Mucosa of stomach (tissue), 1 donor: ENCODE results near the gene NUP85.

Source experiments
- H3K27me3 ChIP-seq: one replicate; pipeline ENCODE4 v1.7.0; 2013; ENCODE audit warnings: mild to moderate bottlenecking, low read length; ENCODE audit not compliant: control insufficient read depth, insufficient read depth
- H3K36me3 ChIP-seq: one replicate; pipeline ENCODE4 v1.7.0; 2013; ENCODE audit warnings: low read length; ENCODE audit not compliant: control insufficient read depth, insufficient read depth
- H3K4me1 ChIP-seq: one replicate; pipeline ENCODE4 v1.7.0; 2013; ENCODE audit warnings: mild to moderate bottlenecking, low read length; ENCODE audit not compliant: control insufficient read depth, insufficient read depth
- H3K4me3 ChIP-seq: one replicate; pipeline ENCODE4 v1.7.0; 2013; ENCODE audit warnings: low read length
- H3K9ac ChIP-seq: one replicate; pipeline ENCODE4 v1.7.0; 2013; ENCODE audit warnings: mild to moderate bottlenecking, low read length, moderate library complexity
- H3K9me3 ChIP-seq: one replicate; pipeline ENCODE4 v1.7.0; 2013; ENCODE audit warnings: mild to moderate bottlenecking, low read length, moderate library complexity; ENCODE audit not compliant: control insufficient read depth
- donor health status: Pancreatic carcinoma.

Gene NUP85

DNA sequence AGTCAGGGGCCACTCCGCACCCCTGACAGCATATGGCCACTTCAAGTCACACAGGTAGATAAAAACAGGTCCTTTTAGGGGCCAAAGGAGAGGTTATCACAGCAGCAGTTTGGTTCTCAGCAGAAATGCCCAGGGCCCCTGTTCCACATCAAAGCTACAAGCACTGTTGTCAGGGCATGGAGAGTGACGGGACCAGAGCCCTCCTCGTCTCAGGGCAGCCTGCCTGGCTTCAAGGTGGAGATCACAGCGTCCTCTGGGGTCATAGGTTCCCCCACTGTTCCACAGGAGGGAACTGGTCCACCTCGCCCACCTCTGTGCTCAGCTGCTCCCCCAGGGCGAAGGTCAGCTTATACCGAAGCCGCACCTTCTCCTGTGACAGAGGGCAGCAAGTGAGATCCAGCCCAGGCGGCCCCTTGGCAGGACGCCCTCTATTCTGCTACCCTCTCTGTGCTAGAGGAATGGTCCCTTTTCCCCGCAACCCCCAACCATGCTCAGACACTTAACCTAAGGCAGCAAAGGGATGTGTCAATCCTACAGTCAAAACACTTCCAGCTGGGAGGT is 32.6 kb downstream of the NUP85 start:
- Histone ChIP-seq H3K9ac (no peak overlapping the region), H3K4me1 (peaks cover 5% of the 10 kb centered on the region), H3K4me3 (no peak overlapping the region), H3K9me3 (no peaks in the 10 kb centered on the region), H3K27me3 (no peaks in the 10 kb centered on the region), H3K36me3 (peaks cover 41% of the 10 kb centered on the region)

DNA sequence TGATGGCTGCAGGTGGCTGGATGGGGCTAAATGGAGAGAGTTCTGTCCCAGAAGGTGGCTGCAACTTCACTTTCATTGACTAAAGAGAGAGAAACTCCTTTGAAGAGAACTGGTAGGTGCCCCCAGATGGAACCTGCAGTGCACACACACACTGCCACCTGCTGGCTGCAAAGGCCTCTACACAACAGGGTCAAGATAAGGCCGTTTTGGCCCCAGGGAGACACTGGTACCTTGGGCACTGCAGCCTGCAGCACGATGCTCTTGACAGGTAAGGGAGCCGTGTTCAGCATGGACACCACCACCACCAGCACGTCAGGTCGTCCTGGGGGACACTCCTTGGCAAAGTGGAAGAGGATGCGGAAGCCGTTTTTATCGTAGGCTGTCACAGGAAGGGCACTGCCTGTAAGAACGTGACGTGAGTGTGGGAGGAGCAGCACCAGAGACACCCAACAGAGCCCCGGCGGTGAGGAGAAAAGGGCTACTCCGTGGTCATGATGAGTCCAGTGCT is 33.3 kb downstream of the NUP85 start:
- peaks cover 44% of the 10 kb centered on the region for H3K36me3 ChIP-seq
- no peak overlapping the region for H3K4me3 ChIP-seq
- no peaks in the 10 kb centered on the region for H3K9me3 ChIP-seq
- H3K4me1 ChIP-seq: peaks cover 5% of the 10 kb centered on the region
- no peak overlapping the region for H3K9ac ChIP-seq
- no peaks in the 10 kb centered on the region for H3K27me3 ChIP-seq

DNA sequence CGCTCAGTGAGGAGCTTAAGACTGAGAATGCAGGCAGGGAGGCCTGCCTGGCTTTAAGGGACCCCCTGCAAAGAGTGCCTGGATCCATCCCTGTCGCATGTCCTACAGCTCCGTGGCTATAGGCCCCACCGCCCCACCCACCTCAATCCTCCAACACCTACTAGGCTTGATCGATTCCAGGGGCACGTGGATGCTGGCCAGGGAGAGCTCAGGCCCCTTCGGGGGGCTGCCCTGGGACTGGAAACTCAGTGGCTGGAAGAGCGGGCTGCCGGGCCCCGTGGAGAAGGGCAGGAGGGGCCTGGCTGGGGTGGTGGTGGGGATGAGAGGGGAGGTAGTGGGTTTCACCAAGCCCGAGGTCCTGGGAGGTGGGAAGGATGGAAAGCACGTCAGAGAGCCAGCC is 33.7 kb downstream of the NUP85 start:
- H3K9me3 ChIP-seq: no peaks in the 10 kb centered on the region
- peaks cover 49% of the 10 kb centered on the region for H3K36me3 ChIP-seq
- H3K27me3 ChIP-seq: no peaks in the 10 kb centered on the region
- peaks cover 5% of the 10 kb centered on the region for H3K4me1 ChIP-seq
- H3K9ac ChIP-seq: no peak overlapping the region
- H3K4me3 ChIP-seq: no peak overlapping the region

DNA sequence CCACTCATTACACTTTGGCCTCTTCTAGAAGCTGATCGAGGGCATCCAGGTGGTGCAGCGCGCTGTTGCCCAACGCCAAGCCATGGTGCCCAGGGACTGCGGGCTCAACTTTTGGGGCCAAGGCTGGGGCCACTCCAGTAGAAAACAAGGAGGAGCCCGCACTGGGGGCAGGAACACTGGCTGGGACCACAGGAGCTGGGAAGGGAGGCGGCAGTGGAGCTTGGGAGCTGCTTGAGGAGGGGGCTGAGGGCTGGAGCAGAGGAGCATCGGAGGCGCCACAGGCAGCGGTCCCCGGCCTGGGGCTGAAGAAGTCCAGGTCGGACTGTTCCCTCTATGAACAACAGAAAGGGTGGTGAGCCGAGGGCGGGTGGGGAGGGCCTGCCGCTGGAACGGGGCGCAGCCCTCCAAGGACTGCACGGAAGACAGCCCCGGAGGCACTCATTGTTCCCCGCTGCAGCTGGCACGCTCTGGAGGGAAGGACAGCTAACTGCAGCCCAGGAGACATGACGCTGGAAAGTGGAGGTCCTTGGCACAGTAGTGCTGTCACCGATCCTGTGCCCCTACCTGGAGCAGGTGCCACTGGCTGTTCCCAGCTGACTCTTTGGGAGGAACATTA is 34.4 kb downstream of the NUP85 start:
- Histone ChIP-seq H3K4me1 (peaks cover 5% of the 10 kb centered on the region), H3K9me3 (no peaks in the 10 kb centered on the region)

DNA sequence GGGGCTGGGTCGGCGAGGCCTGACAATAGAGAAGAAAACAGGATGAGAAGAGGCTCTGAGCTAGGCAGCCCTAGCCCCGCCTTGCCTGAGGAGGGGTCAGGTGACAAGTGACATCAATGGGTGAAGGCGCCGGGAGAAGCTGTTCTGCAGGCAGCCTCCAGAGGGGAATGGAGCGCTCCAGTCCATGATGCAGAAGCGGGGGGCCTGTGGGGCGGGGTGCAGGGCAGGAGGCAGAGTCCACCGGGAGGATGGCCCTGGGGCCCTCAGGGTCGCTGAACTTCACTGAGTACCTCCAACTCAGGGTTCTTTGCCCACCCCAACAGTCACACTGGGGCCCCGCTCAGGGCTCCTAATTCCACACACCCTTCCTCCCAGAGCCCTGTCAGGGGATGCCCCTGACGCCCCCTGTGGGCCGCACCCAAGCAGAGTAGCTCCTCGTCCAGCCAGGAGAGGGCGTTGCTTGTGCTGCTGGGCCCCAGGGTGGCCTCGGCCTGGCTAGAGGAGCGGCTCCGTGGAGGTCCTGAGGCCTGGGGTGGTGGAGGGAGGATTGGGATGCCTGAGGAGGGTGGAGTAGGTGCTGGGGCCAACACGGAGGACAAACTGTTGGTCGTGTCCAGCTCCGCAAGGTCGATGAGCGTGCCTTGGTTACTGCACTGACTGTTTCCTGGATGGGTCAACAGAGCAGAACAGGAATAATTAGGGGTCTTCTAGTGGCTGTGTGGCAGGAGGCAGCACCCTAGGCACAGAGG is 35.1 kb downstream of the NUP85 start:
- Histone ChIP-seq H3K27me3 (no peaks in the 10 kb centered on the region), H3K4me1 (peaks cover 5% of the 10 kb centered on the region), H3K9ac (no peak overlapping the region), H3K36me3 (peaks cover 37% of the 10 kb centered on the region), H3K9me3 (no peaks in the 10 kb centered on the region), H3K4me3 (no peak overlapping the region)

More for the DNA sequence above, 34.4 kb downstream of the NUP85 start:
- Histone ChIP-seq H3K36me3 (peaks cover 42% of the 10 kb centered on the region), H3K9ac (no peak overlapping the region), H3K27me3 (no peaks in the 10 kb centered on the region), H3K4me3 (no peak overlapping the region)

DNA sequence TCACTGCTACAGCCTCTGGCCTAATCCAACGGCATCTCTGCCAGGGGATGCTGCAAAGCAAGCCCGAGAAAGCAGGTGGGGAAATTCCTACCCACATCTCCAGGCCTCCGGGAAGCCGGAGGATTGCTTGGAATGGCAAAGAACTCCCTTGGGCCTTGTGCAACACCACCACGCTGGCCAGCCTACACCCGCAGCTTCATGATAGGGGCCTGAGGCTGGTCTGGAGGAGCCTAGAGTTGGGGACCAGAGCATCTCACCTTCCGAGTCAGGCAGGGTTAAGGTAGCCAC is 35.6 kb downstream of the NUP85 start:
- H3K9ac ChIP-seq: no peak overlapping the region
- H3K27me3 ChIP-seq: no peaks in the 10 kb centered on the region
- peaks cover 5% of the 10 kb centered on the region for H3K4me1 ChIP-seq
- H3K4me3 ChIP-seq: no peak overlapping the region
- peaks cover 40% of the 10 kb centered on the region for H3K36me3 ChIP-seq
- no peaks in the 10 kb centered on the region for H3K9me3 ChIP-seq

DNA sequence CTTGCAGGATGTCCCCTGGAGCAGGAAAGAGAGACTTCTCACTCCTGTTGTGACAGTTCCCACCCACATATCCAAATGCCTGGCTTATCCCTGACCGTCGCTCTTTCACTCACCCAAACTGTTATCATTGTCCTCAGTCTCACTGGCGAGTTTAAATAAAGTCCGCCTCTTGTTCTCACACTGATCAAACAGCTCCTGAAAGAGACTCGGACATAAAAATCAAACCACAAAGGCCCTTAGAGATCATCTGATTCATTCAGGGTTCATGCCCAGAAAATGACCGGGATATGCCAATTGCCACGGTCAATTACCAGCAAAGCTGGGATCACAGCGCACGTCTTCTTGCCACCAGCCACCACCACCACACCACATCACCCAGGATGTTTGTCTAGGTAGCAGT is 36.0 kb downstream of the NUP85 start:
- Histone ChIP-seq H3K27me3 (no peaks in the 10 kb centered on the region), H3K4me1 (peaks cover 5% of the 10 kb centered on the region), H3K4me3 (no peak overlapping the region), H3K9me3 (no peaks in the 10 kb centered on the region), H3K36me3 (peaks cover 44% of the 10 kb centered on the region), H3K9ac (no peak overlapping the region)

DNA sequence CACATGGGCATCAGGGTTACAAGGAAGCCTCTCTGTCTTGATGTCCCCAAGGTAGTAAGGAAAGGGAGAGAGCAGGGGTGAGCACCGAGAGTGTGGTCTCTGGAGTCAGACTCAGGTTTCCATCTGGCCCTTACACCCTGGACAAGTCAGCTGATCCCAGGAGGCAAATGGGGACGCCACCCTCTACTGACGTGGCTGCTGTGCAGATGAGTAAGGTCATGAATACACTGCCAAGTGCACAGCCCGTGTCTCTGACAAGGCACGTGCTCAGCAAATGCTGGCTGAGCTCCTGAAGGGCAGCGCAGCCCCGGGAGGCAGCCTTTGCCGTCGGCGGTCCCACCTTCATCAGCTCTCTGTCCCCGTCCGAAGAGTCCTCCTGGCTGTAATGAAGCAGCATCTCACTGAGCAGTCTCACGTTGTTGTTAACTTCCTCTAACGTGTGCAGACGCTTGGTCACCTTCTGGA is 36.5 kb downstream of the NUP85 start:
- no peaks in the 10 kb centered on the region for H3K27me3 ChIP-seq
- peaks cover 5% of the 10 kb centered on the region for H3K4me1 ChIP-seq
- H3K9ac ChIP-seq: no peak overlapping the region
- no peaks in the 10 kb centered on the region for H3K9me3 ChIP-seq
- H3K36me3 ChIP-seq: peaks cover 45% of the 10 kb centered on the region
- no peak overlapping the region for H3K4me3 ChIP-seq

DNA sequence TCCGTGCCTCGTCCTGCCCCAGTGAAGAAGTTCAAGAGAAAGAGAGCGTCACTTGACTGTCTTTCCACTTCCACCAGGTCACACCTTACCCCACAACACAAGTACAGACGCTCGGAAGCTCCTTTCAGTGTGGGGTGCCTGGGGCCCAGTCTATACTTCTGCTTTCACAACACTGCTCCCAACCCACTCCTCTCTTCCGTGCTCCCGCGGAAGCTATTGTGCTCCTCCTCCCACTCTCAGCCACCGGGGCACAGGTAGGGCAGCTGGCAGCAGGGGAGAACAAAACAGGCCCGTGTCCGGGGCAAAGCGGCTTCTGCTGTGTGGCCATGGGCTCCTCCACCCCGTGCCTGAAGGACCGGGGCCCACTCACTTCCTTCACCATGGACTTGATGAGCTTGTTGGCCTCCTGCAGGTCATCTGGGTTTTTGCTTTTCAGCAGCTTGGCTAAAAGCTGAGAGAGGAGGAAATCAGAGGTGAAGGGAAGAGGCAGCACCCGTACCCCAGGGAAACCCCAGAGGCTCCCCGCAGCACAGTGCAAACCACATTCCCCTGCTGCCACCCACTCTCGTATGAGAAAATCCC is 37.1 kb downstream of the NUP85 start:
- no peak overlapping the region for H3K4me3 ChIP-seq
- no peaks in the 10 kb centered on the region for H3K27me3 ChIP-seq
- H3K4me1 ChIP-seq: peaks cover 5% of the 10 kb centered on the region
- H3K9ac ChIP-seq: no peak overlapping the region
- peaks cover 43% of the 10 kb centered on the region for H3K36me3 ChIP-seq
- H3K9me3 ChIP-seq: no peaks in the 10 kb centered on the region

DNA sequence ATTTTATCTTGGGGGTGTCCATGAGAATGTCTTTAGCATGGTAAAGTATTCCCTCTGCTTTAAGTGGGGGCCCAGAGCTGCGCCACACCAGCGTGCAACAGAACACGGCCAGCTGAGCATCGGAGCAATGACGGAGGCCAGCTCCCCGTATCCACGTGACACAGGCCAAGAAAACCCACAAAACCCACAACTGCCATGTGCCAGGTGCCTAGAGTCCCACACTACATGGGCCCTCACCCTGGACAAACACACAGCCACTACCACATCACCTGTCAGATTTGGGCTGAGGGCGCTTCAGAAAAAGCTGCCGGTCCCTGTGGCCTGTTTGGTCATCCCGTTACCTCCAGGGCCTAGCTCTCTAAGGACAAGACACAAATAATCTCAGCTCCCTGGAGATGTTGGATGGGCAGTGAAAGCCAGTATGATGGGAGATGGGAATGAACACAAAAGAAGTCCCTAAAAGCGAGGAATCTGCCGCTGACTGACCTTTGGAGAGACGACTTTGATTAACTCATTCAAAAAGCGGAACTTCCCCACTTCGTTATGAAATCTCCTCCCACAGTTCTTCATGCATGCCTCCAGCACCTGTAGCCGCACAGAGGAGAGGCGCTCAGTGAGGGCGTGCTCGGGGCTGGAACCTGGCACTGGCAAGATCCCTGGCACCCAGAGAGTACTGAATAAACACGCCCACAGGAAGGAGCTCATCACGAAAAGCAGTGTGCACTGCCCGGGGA is 38.8 kb downstream of the NUP85 start:
- Histone ChIP-seq H3K27me3 (no peaks in the 10 kb centered on the region), H3K9me3 (no peaks in the 10 kb centered on the region), H3K4me3 (no peak overlapping the region), H3K9ac (no peak overlapping the region), H3K4me1 (no peaks in the 10 kb centered on the region), H3K36me3 (peaks cover 39% of the 10 kb centered on the region)

DNA sequence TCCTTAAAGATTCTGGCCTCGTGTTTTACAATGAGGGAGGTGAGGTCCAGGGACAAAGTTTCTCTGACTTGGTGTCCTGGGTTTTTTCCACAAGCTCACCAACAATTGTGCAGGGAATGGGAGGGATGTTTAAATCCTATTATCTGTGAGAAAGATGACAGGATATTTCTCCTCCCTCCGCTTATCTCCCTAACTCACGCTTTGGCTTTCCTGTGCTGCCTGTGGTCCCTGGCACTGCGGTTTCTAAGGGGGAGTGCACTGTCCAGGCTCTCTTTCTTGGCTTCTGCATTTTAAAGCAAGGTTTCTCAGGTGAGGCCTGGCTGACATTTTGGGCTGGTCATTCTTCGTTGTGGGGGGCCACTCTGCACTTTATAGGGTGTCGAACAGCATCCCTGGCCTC is 39.5 kb downstream of the NUP85 start:
- no peak overlapping the region for H3K4me3 ChIP-seq
- peaks cover 35% of the 10 kb centered on the region for H3K36me3 ChIP-seq
- H3K4me1 ChIP-seq: no peaks in the 10 kb centered on the region
- H3K9me3 ChIP-seq: no peaks in the 10 kb centered on the region
- H3K27me3 ChIP-seq: no peaks in the 10 kb centered on the region
- no peak overlapping the region for H3K9ac ChIP-seq
